GM10847 (cell line): ENCODE measurements around the gene FAM9B.

Source experiments
- POLR2A ChIP-seq: IDR thresholded peaks from 2 replicates; pipeline ENCODE4 v1.6.1; 2011; ENCODE audit not compliant: insufficient read length; ENCODE audit errors: extremely low read depth

Gene FAM9B

GRCh38 chrX:9033989-9034388 lies at the start of gene FAM9B:
Gene FAM9B (minus strand): TSS chrX:9034127. CDS start chrX:9032986, 1,141 bp downstream.
- TF ChIP-seq POLR2A = no peak

GRCh38 chrX:9081271-9081670 lies 47.3 kb upstream of the FAM9B start:
- TF ChIP-seq POLR2A = no peak

DNA sequence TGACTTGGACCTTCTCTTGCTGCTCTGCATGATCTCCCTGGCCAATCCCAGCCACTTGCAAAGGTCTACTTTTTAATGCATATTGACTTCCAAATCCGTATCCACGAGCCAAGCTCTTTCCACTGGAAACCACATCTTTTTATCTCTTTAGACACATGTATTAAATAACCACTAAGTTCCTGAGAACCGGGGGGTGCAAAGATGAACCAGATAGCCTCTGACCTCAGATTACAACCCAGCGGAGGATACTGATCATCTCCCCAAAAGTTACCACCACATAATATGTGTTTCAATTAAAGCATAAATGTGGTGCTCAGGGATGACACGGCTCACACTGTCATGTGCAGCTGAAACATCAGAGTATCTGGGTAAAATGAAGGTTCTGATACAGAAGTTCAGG lies 40.4 kb upstream of the FAM9B start:
- no peak for TF ChIP-seq POLR2A

GRCh38 chrX:9072281-9072680 lies 38.4 kb upstream of the FAM9B start:
- TF ChIP-seq POLR2A = no peak

GRCh38 chrX:9071031-9071650 lies 37.2 kb upstream of the FAM9B start:
- TF ChIP-seq POLR2A = no peak

GRCh38 chrX:9069573-9069972 lies 35.6 kb upstream of the FAM9B start:
- no peak for TF ChIP-seq POLR2A

- TF ChIP-seq POLR2A = no peak
Observed at GRCh38 chrX:9064694-9065093, 30.8 kb upstream of the FAM9B start.

DNA sequence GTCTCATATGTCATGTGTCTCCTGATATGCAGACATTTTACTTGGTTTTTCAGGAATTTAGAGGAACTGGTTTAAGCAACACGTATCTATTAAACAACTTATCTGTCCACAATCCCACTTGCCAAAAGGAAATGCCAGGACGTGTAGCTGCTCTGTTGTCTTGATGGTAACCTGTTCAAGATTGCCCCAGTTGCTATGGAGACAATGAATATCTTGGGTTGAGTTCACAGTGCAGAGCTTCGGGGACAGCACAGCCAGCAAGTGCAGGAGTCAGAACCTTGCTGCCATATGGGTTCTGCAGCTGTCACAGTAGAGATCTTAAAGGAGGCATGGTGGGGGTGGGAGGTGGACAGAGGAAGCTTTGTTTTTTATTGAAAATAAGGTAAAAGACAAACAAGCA lies 28.7 kb upstream of the FAM9B start:
- TF ChIP-seq POLR2A = no peak

GRCh38 chrX:9055354-9055753 lies 21.4 kb upstream of the FAM9B start:
- TF ChIP-seq POLR2A = no peak

DNA sequence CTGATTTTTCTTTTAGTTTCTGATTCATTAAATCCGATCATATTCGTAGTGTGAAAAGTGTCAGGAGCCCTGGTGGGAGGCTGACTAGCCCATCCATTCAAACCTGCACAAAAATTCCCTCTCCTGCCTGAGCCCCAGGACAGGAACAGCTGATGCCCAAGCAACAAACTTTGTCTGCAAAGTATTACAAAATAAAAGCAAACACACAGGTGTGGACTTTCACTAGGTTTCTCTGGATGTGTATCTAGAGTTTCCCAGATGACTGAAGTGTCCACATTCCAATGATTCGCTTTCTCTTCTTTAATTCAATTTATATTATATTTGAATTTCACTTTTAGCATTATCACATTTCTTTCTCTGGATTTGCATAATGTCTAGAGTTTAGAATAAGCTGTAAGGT lies 18.2 kb upstream of the FAM9B start:
- no peak for TF ChIP-seq POLR2A

- no peak for TF ChIP-seq POLR2A
Observed at GRCh38 chrX:9050331-9050730, 16.4 kb upstream of the FAM9B start.

DNA sequence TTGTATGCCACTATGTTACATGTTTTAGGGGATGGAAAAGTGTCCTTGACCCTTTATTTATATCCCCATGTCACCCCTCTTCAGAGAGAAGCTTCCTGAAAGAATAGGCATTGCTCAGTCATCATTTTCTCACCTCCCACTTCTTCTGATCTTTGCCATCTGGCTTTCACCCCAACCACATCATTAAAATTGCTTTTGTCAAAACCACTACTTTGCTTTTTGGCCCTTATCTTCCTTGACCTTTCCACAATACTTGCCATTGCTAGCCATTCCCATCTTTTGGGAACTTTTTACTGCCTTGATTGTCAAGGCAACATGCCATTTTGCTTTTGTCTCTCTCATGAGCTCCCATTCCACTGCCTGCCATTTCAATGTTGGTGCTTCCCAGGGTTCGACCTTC lies 14.9 kb upstream of the FAM9B start:
- no peak for TF ChIP-seq POLR2A

DNA sequence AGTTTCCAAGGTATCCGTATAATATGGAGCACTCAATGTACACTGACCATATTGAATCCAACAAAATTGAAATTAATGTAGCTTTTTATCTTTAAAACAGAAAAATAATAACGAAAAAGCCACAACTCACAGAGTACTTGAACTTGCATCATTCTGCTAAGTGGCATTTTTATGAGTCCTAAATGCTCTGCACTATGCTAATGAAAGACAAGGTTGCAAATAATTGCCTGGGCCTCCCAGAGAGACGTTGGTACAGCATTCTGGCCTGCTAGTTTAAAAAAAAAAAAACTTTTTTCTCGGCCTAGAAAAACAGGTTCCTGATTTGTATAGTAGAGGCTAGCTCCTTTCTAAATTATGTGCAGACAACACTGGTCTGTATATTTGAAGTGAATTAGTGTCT lies 4.3 kb upstream of the FAM9B start:
- no peak for TF ChIP-seq POLR2A

- TF ChIP-seq POLR2A = no peak
Observed at GRCh38 chrX:9037296-9037695, 3.4 kb upstream of the FAM9B start.

- no peak for TF ChIP-seq POLR2A
Observed at GRCh38 chrX:9033586-9033985, 341 bp downstream of the FAM9B start.

DNA sequence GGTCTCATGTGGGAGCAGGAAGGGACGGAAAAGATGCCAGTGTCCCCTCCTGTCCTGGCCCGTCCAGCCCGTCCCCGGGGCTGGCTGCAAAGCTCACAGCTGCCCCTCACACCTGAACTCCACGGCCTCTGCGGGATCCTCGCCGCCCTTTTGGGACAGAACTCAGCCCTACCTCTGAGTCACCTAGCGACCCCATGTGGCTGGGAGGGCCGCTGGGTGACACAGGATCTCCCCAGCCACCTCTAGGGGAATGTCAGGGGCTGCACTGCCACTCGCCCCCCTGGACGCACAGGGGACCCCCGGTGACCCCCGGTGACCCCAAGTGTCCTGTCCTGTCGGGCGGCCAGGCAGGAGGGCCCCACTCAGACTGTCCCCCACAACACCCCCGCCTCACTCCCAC lies 748 bp downstream of the FAM9B start:
- TF ChIP-seq POLR2A = no peak

DNA sequence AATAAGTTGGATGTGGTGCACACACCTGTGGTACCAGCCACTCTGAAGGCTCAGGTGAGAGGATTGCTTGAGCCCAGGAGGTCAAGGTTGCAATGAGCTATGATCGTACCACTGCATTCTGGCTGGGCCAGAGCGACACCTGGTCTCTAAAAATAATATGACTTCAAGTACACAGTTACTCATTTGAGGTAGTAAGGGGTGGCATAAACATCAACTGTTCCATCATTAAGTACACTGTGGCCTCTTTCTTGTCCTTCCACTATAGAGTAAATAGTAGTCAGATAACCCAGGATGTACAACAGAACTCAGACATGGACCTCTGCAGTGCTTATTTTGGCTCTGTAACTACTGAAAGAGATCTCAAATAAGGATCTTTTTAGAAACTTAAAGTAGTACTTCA lies 10.6 kb downstream of the FAM9B start:
- TF ChIP-seq POLR2A = no peak
